ENCODE results near the gene GYG2. TPM values are rescaled to one million over a fixed set of nuclear protein-coding genes. Genes with fewer than 3 reads are reported as not detected.
"Not testable (repeated sequence)": the region's sequence is repeated elsewhere in the genome, so short reads cannot be mapped to it uniquely, and the experiment has no call there.

The GYG2 gene
- polyA plus RNA-seq (2012; rRNA removed), result 1.6 and 1.8 TPM in 2 replicates
- polyA plus RNA-seq (2012; cell fraction: cytosol; rRNA removed), result 1.1 and 1.3 TPM in 2 replicates
- polyA plus RNA-seq (2012; cell fraction: nucleus; rRNA removed), result 1.3 and 1.5 TPM in 2 replicates

DNA sequence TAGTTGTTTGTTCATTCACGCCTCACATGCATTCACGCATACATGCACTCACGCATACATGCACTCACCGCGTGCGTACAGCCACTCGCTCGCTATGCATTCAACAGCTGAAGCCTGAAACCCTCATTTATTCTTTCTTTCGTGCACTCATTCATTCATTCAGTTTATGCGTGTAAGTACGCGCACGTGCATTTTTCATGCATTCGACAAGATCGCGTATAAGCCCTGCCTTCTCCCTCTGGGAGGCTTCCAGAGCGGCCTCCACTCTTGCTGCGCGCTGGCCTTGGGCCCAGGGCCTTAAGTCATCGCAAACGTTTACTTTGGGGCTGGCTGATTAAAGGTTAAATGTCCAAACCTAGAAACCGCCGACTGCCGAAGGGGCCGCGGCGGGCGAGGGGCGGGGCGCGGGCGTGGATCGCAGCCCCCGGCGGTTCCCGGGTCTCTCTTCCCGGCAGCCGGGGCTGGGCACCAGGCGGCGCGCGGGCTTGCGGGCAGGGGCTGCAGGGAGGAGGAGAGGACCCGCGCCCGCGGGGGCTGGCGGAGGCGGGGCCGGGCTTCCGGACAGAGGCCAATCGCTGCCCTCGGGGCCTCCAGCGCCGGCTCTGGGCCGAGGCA, at the start of gene GYG2:
Gene GYG2 (plus strand): TSS at position 587 of the 615 bp plus-strand sequence. CDS start 1,259 bp downstream, outside the sequence.
- ChIA-PET POLR2A (no interaction called here), CTCF (no interaction called here)
- Histone ChIP-seq H3K9me2 (no peaks in the 10 kb centered on the region), H3K4me2 (peak within 1 kb of the TSS; percentile 17), H4K20me1 (ENCODE audit: insufficient read depth) (no peaks in the 10 kb centered on the region), H3F3A (replicated peaks; ENCODE audit: insufficient read depth) (no peaks in the 10 kb centered on the region), H2AFZ (ENCODE audit: low read depth) (no peak within 1 kb of the TSS), H3K4me1 (ENCODE audit: control insufficient read depth in 1 of 2, insufficient read depth in 2 of 2, low read depth in 1 of 2, low read length in 1 of 2) (no peaks in the 10 kb centered on the region), H3K9ac (no peak within 1 kb of the TSS), H3K9me3 (no peaks in the 10 kb centered on the region), H3K4me3 (ENCODE audit: low read depth in 2 of 2, low read length in 1 of 2) (peak within 1 kb of the TSS; percentile 26 to 39; a peak in 3 of 4 replicates), H3K36me3 (replicated peaks in 1 of 2; ENCODE audit: control insufficient read depth in 1 of 2, insufficient read depth in 2 of 2, low read length in 1 of 2) (no peaks in the 10 kb centered on the region), H3K27ac (ENCODE audit: low read depth in 2 of 2, low read length in 1 of 2) (no peak within 1 kb of the TSS), H3K27me3 (ENCODE audit: insufficient read depth) (peaks cover 29% of the 10 kb centered on the region), H3K79me2 (ENCODE audit: insufficient read depth) (no peaks in the 10 kb centered on the region)
- TF ChIP-seq POLR2AphosphoS5 (IDR thresholded peaks at IDR 0.05; ENCODE audit: low read depth, low read length) (no peak), RAD21 (IDR thresholded peaks at IDR 0.05; ENCODE audit: low read length) (no peak)
- peak; percentile 70 for DNase-seq
- WGBS (ENCODE audit: low lambda C conversion rate), result 20% methylated on average over 37 of the region's 56 CpGs

DNA sequence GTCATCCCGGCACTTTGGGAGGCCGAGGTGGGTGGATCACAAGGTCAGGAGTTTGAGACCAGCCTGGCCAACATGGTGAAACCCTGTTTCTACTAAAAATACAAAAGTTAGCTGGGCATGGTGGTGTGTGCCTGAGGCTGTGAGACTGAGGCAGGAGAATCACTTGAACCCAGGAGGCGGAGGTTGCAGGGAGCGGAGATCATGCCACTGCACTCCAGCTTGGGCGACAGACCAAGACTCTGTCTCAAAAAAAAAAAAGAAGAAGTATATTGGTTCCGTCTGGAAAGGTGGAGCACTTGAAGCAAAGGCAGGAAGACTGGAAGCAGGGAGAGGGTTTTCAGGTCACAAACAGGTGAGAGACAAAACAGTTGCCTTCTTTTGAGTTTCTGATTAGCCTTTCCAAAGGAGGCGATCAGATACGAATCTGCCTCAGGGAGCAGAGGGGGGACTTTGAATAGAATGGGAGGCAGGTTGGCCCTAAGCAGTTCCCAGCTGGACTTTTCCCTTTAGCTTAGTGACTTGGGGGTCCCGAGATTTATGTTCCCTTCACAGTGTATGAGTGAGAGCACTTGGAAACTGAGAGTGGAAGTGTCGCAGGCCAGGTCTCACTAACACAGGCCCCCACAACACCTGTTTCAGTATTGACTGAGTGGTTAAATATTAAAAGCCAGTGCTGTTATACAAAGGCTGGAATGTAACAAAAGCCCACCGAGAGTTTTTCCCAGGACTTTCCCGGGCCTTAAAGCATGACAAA, 48.1 kb upstream of the GYG2 start:
- POLR2A ChIA-PET; H3K9me2 ChIP-seq; H3K4me1 ChIP-seq (ENCODE audit: control insufficient read depth in 1 of 2, insufficient read depth in 2 of 2, low read depth in 1 of 2, low read length in 1 of 2); H3K9ac ChIP-seq; DNase-seq; H3K4me2 ChIP-seq; H2AFZ ChIP-seq (ENCODE audit: low read depth); H3K36me3 ChIP-seq (replicated peaks in 1 of 2; ENCODE audit: control insufficient read depth in 1 of 2, insufficient read depth in 2 of 2, low read length in 1 of 2); H3K4me3 ChIP-seq (ENCODE audit: low read depth in 2 of 2, low read length in 1 of 2); H3K27ac ChIP-seq (ENCODE audit: low read depth in 2 of 2, low read length in 1 of 2); H3K9me3 ChIP-seq; CTCF ChIA-PET; H4K20me1 ChIP-seq (ENCODE audit: insufficient read depth); H3F3A ChIP-seq (replicated peaks; ENCODE audit: insufficient read depth); H3K79me2 ChIP-seq (ENCODE audit: insufficient read depth): not testable (repeated sequence)
- H3K27me3 ChIP-seq (ENCODE audit: insufficient read depth), result peaks cover 15% of the 10 kb centered on the region; the same call in 1 of the 2 replicates
- WGBS (ENCODE audit: low lambda C conversion rate), result 53% methylated on average over 12 of the region's 12 CpGs

DNA sequence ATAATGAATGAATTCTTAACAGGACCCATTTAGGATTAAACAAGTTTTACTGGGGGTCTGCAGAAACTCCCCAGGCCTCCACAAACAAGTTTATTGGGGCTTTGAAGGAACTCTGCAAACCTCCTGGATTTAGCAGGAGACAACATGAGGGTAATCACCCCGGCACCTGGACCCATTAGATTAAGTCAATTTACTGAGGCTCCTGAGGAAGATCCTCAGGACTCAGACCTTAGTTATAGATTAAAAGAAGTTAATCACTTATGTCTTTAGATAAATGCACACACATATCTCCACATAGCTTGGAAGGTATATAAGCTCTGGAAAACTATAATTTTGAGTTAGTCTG, 47.5 kb upstream of the GYG2 start:
- DNase-seq, result no peak
- H3K36me3 ChIP-seq (replicated peaks in 1 of 2; ENCODE audit: control insufficient read depth in 1 of 2, insufficient read depth in 2 of 2, low read length in 1 of 2), result no peaks in the 10 kb centered on the region
- CTCF ChIA-PET, result no interaction called here
- H3K27me3 ChIP-seq (ENCODE audit: insufficient read depth), result peaks cover 15% of the 10 kb centered on the region; the same call in 1 of the 2 replicates
- POLR2A ChIA-PET, result no interaction called here
- no peaks in the 10 kb centered on the region for H3K79me2 ChIP-seq (ENCODE audit: insufficient read depth)
- no peaks in the 10 kb centered on the region for H3F3A ChIP-seq (replicated peaks; ENCODE audit: insufficient read depth)
- no peak overlapping the region for H2AFZ ChIP-seq (ENCODE audit: low read depth)
- no peaks in the 10 kb centered on the region for H4K20me1 ChIP-seq (ENCODE audit: insufficient read depth)
- H3K4me1 ChIP-seq (ENCODE audit: control insufficient read depth in 1 of 2, insufficient read depth in 2 of 2, low read depth in 1 of 2, low read length in 1 of 2), result no peaks in the 10 kb centered on the region
- H3K4me3 ChIP-seq (ENCODE audit: low read depth in 2 of 2, low read length in 1 of 2), result no peak overlapping the region
- H3K9me2 ChIP-seq, result no peaks in the 10 kb centered on the region
- 64% methylated on average over 1 of the region's 1 CpG for WGBS (ENCODE audit: low lambda C conversion rate)
- H3K27ac ChIP-seq (ENCODE audit: low read depth in 2 of 2, low read length in 1 of 2), result no peak overlapping the region
- no peaks in the 10 kb centered on the region for H3K9me3 ChIP-seq
- H3K4me2 ChIP-seq, result no peak overlapping the region
- H3K9ac ChIP-seq, result no peak overlapping the region
- no peak for TF ChIP-seq IRF3 (IDR thresholded peaks at IDR 0.05; ENCODE audit: low read depth, low read length)
- no peak for TF ChIP-seq CHD2 (IDR thresholded peaks at IDR 0.05; ENCODE audit: low read length, partially characterized antibody)
- no peak for TF ChIP-seq GABPA (IDR thresholded peaks at IDR 0.05; ENCODE audit: low read depth)
- no peak for TF ChIP-seq TEAD4 (IDR thresholded peaks at IDR 0.05; ENCODE audit: borderline replicate concordance, insufficient read depth)
- TF ChIP-seq YY1 (IDR thresholded peaks at IDR 0.05; ENCODE audit: low read depth), result no peak
- TF ChIP-seq RCOR1 (IDR thresholded peaks at IDR 0.05; ENCODE audit: low read length), result no peak
- TF ChIP-seq, protein P1, sequence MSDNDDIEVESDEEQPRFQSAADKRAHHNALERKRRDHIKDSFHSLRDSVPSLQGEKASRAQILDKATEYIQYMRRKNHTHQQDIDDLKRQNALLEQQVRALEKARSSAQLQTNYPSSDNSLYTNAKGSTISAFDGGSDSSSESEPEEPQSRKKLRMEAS (IDR thresholded peaks at IDR 0.05; ENCODE audit: low read depth), result no peak
- no peak for TF ChIP-seq SMC3 (IDR thresholded peaks at IDR 0.05; ENCODE audit: low read depth, low read length)
- no peak for TF ChIP-seq EP300 (IDR thresholded peaks at IDR 0.05; ENCODE audit: borderline replicate concordance in 1 of 2, low read depth in 1 of 2, low read length in 1 of 2)
- TF ChIP-seq USF2 (IDR thresholded peaks at IDR 0.05; ENCODE audit: borderline replicate concordance, low read depth, low read length), result no peak
- TF ChIP-seq RAD21 (IDR thresholded peaks at IDR 0.05; ENCODE audit: low read length), result no peak
- TF ChIP-seq NRF1 (IDR thresholded peaks at IDR 0.05; ENCODE audit: low read depth, low read length), result no peak
- TF ChIP-seq GATA2 (CRISPR knock-in tag; IDR thresholded peaks at IDR 0.05), result no peak
- no peak for TF ChIP-seq SIN3A (IDR thresholded peaks at IDR 0.05; ENCODE audit: borderline replicate concordance, low read depth, low read length)
- no peak for TF ChIP-seq FOSL2 (IDR thresholded peaks at IDR 0.05; ENCODE audit: borderline replicate concordance, low read depth)
- TF ChIP-seq, protein P2, sequence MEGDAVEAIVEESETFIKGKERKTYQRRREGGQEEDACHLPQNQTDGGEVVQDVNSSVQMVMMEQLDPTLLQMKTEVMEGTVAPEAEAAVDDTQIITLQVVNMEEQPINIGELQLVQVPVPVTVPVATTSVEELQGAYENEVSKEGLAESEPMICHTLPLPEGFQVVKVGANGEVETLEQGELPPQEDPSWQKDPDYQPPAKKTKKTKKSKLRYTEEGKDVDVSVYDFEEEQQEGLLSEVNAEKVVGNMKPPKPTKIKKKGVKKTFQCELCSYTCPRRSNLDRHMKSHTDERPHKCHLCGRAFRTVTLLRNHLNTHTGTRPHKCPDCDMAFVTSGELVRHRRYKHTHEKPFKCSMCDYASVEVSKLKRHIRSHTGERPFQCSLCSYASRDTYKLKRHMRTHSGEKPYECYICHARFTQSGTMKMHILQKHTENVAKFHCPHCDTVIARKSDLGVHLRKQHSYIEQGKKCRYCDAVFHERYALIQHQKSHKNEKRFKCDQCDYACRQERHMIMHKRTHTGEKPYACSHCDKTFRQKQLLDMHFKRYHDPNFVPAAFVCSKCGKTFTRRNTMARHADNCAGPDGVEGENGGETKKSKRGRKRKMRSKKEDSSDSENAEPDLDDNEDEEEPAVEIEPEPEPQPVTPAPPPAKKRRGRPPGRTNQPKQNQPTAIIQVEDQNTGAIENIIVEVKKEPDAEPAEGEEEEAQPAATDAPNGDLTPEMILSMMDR (IDR thresholded peaks at IDR 0.05), result no peak

Measured in SK-N-SH (cell line).